HL-60/S4 treated with phorbol 12-myristate 13-acetate at 8.2 ng/mL for 4 days and 3 days (cell line): ENCODE results near the gene FRMD4A.

ENCODE experiments used
- in situ Hi-C: fragments of 300-500 bp; cut with MboI; formaldehyde crosslinking; loops from 2 replicates; pipeline ENCODE4 v1.15.0; 2022; ENCODE audit warnings: low sequenced_read_pairs

FRMD4A gene

DNA sequence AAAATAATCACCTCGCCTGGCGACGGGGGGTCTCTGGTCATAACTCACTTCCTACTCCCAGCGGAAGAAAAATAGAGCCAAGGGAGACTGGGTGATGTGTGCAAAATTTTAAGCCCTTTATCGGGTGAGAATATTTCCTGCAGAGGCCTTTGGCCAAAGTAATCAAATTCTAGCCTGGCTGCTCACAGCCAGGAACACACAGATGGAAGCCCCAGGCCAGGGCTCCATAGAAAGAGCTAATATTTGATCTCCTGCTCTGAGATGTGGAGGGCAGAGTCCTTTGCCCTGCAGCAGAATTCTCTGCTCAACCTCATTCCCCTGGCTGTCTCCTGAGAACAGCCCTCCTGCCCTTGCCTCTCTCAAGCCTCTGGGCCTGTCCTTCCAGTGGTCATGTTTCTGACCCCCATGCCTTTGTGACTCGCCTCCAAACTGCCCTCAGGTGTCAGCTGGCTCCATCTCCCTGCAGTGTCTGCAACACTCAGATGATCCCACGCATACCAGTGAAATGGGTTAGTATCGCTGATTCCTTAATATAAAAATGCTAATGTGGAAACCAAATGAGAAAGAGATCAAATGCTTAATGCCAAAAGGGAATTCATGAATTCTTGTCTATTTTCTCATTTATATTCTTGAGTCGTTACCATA, 34.5 kb downstream of the FRMD4A start:
- in situ Hi-C loops, result no loop called here

- in situ Hi-C loops, result no loop called here
Measured at GRCh38 chr10:14294347-14295059, 36.2 kb downstream of the FRMD4A start.

DNA sequence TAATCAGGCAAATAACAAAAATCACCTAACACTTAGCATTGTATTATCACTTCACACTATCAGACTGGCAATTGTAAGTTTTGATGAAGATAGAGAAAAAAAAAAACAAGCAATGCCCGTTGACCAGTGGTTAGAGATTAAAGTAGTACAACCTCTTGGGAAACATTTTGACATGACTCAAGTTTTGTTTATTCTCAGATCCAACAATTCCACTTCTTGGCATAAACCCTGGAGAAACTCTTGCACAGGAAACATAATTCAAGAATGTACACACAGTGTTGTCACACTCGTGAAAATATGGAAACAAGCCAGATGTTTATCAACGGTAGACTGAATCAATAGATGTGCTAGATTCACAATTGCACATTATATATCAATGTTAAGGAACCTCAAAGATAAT, 37.2 kb downstream of the FRMD4A start:
- in situ Hi-C loops, result no loop called here

DNA sequence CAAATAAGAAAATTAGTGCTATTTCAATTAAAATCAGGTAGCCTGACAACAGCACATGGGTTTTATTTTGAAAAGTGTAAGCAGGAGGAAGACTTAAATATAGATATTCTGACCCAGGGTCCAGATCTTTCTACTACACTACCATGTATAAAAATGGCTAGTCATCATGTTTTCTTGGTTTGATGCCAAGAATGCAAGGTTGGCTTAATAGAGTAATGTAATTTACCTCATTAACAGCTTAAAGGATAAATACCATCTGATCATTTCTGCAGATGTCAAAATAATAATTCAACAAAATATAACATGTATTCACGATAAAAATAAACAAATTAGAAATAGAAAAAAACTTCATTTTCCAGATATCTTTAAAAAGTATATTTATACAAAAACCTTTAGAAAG, 39.4 kb downstream of the FRMD4A start:
- in situ Hi-C loops, result no loop called here

DNA sequence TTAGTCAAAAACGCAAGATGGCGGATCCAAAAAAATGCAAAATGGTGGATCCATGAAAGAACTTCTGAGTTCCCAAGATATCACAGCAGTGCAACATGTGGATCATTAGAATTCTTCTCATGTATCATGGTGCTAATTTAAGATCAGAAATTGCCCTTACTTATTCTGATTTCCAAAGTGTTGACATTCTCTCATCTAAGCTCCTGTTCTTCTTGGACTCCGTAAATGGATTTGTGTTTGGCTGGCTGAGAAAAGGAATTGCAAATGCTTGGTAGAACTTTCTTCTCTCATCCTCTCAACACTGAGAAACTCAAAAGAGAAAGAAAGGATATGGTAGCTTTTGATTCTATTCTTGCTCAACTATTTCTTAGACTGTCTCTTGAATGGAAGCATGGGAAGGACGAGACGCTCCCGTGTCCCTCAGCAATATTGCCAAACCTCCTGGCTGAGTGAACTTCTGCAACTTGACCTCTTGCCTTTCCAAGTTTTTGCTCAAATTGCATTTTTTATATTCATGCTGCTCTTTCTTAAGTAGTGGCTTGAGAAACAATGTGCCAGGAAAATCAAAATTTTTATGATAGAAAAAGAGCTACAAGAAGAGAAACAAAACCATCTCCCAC, 44.7 kb downstream of the FRMD4A start:
- in situ Hi-C loops, result no loop called here

DNA sequence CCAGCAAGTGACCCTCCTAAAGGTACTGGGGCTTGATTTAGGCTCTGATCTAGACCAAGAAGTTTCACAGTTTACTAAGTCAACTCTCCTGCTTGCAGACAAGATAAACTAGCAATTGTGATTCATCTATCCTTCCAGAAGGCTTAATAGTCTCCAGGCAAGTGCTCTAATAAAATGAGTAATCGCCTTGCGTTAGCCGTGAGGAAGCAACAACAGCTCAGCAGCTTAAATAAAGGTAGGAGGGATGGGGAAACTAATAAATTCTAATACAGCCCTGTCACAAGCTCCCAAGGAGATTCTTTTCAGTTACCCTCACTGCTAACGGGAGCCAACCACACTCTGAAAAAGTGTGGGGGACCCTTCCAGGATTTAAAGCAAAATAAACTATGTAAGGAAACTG, 48.4 kb downstream of the FRMD4A start:
- in situ Hi-C loops, result no loop called here

GRCh38 chr10:14278533-14278932, 52.2 kb downstream of the FRMD4A start:
- in situ Hi-C loops, result no loop called here

- in situ Hi-C loops, result no loop called here
Measured at GRCh38 chr10:14276210-14276609, 54.5 kb downstream of the FRMD4A start.

DNA sequence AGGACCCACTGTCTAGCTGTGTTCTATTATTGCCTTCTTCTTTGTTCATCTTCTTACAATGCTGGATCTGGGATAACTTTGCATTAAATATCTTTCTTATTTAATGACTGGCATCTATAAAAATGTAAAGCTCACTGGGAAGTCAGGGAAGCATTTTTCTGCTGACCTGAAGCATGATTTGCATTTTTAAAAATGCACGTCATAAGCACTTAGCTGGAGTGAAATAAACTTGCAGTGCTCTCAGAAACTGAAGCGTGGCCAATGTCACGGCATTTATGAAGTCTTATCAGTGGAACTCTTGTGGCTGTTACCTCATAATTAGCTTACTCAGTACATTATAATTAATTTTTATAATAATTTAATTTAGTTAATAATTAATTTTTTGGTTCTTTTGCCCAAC, 59.1 kb downstream of the FRMD4A start:
- in situ Hi-C loops, result no loop called here

DNA sequence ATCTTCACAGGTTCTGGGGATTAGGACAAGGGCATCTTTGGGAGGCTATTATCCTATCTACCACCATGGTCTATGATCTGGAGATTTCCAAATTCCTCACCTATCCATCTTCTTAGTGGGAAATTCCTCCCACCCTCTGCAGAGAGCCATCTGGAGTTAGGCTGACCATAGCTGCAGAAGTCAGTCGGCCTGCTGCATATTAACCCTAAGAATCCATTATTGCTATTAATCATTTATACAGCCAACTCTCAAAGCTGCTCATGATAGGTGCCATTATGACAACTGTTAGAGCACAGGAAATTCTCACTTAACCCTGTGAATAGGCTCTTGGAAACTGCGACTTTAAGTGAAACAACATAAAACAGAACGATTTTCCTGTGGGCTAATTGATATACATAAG, 60.4 kb downstream of the FRMD4A start:
- in situ Hi-C loops, result no loop called here

DNA sequence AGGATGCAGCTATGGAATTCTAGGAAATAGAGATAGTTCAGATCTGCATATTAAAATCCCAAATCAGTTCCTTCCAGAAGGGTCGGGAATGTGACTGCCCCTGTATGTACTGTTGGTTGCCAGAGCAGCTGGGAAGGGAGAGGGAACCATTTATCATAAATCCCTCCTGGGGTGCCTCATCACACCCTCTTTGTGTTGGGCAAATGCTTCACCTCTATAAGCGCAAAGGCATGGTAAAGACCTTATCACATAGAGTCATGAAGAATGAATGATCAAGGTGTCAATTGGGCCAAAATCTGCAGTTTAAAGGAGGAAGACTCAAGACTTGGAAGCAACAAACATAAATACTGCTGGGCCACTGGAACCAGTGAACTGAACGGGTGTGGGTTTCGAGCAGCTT, 65.0 kb downstream of the FRMD4A start:
- in situ Hi-C loops, result no loop called here

GRCh38 chr10:14262836-14263425, 67.8 kb downstream of the FRMD4A start:
- in situ Hi-C loops, result no loop called here

DNA sequence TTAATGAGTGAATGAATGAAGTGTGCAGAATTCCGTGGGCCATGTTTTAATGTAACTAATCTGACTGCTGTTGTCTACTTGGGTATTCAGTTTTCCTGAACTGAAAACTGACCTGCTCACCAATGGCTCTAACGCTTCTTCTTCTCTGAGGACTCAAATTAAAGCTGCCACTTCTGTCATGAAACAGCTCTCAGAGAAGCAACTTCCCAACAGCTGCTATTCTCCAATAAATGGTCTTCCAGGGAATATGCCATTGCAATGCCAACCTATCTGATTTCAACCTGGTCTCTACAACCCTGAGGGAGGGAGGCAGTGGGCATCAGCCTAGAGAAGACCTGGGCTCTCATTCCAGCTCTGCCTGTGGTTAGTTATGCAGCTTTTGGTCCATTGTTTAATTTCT, 69.4 kb downstream of the FRMD4A start:
- in situ Hi-C loops, result no loop called here

GRCh38 chr10:14259696-14260566, 70.8 kb downstream of the FRMD4A start:
- in situ Hi-C loops, result no loop called here

- in situ Hi-C loops, result no loop called here
Measured at GRCh38 chr10:14254368-14254767, 76.4 kb downstream of the FRMD4A start.

- in situ Hi-C loops, result no loop called here
Measured at GRCh38 chr10:14253711-14254110, 77.0 kb downstream of the FRMD4A start.

DNA sequence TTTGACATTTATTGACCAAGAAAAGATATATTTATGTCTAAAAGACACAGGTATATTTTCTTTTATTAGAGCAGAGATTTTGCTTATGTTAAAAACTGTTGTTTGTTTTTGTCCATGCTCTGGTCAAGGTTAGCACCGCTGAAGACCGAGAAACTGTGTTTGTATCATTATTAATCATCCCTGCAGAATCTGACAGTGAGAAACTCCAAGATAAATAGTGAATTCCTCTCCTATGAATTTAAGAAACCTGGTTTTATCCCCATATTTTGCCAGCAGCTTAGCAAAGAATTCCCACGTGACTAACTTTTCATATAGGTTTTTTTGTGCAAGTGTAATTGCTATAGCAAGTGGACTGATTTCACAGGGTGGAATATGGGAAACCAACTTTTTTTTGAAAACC, 77.6 kb downstream of the FRMD4A start:
- in situ Hi-C loops, result no loop called here

- in situ Hi-C loops, result no loop called here
Measured at GRCh38 chr10:14250496-14251076, 80.1 kb downstream of the FRMD4A start.

DNA sequence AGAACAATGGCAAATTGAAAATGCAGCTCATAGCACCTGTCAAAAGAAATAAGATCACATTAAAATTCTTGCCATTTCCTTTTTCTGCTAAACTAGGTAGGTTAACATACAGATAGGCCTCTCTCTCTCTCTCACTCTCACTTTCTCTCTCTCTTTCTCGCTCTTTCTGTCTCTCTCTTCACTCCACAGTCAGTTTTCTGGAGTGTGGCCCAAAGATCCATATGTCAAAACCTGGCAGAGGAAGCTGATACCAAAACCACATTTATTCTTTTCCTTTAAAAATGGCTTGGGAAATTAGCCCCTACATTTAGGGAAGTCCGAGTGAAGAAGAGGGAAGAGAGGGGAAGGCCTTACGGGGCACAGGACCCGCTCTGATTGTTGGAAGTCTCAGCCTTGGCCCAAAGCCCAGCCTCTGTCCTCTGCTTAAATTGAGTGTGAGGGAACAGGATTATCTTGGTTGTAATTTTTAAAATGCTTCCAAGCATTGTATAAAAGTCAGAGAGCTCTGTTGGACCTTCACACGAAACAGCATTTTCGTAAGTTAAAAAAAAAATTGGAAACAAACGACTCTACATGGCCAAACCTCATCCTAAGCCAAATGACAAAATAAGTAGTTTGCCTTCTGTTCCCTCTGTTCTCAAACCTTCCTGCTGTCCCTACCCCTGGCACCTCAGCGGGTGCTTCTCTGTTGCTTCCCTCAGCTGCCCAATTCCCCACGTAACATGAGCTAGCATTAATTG, 83.2 kb downstream of the FRMD4A start:
- in situ Hi-C loops, result no loop called here

- in situ Hi-C loops, result no loop called here
Measured at GRCh38 chr10:14244801-14245211, 85.9 kb downstream of the FRMD4A start.
